ENCODE results near the gene REXO1. TPM values are rescaled to one million over a fixed set of nuclear protein-coding genes. Genes with fewer than 3 reads are reported as not detected.

The REXO1 gene
- total RNA-seq, 1 donor from 2014 or later, result 59.7 TPM

GRCh38 chr19:1836458-1837221 is 11.6 kb downstream of the REXO1 start:
- intact Hi-C loops (cut with micrococcal nuclease), result no loop called here

- intact Hi-C loops (cut with micrococcal nuclease), result no loop called here
Observed at GRCh38 chr19:1833540-1833939, 14.7 kb downstream of the REXO1 start.

DNA sequence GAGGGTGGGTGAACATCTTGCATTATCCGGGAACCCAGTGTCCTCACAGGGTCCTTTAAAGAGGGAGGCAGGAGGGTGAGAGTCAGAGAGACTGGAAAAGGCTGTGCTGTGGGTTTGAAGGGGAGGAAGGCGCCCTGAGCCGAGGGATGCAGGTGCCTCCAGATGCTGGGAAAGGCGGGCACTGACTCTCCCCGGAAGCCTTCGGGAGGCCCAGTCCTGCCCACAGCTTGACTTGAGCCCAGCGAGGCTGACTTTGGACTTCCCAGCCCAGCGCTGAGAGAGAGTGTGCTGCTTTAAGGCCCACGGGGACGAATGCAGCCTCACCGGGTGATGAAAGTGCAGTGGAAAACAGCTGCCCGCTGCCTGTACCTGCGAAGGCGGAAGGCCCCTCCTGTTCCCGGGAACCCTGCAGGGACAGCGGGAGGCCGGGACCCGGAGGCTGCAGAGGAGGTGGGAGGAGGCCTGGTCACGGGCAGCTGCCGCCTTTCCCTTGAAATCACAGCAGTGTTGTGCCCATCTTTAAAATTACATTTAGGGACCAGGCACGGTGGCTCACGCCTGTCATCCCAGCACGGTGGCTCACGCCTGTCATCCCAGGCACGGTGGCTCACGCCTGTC is 16.1 kb downstream of the REXO1 start:
- intact Hi-C loops (cut with micrococcal nuclease), result no loop called here

GRCh38 chr19:1830978-1831377 is 17.3 kb downstream of the REXO1 start:
- intact Hi-C loops (cut with micrococcal nuclease), result no loop called here

DNA sequence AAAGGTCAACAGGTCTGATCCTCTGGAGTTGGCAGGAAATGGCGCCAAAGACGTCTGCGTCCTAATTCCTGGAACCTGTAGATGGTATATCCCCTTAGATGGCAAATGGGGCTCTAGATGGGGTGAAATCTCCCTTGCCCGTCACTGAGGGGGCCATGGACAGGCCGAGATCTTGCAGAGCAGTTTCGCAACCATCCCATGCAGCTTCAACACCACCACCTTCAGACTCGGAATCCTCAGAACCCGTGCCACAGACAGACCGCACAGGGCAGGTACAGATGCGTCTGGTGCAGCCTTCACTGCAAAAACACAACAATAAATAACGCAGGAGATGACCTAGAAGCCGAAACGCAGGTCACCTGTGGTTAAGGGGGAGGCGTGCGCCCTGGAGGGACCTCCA is 17.7 kb downstream of the REXO1 start:
- intact Hi-C loops (cut with micrococcal nuclease), result no loop called here

DNA sequence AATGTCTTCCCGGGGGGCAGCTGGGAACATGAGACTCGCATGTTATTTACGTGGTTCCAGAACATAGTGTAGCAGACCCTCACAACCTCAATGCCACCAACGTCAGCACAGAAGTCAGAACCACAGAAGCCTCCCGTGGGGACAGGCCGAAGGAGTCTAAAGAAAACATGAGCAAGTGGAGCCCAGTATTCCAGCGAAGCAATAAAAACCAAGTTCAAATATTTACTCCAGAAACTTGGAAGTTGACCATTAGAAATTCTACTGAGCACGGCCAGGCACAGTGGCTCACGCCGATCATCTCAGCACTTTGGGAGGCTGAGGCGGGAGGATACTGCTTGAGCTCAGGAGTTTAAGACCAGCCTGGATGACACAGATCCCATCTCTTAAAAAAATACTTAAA is 18.3 kb downstream of the REXO1 start:
- intact Hi-C loops (cut with micrococcal nuclease), result loop anchor here (5.0 kb wide), 1 partner anchor 43 kb away; no protein-coding TSS in a partner anchor

DNA sequence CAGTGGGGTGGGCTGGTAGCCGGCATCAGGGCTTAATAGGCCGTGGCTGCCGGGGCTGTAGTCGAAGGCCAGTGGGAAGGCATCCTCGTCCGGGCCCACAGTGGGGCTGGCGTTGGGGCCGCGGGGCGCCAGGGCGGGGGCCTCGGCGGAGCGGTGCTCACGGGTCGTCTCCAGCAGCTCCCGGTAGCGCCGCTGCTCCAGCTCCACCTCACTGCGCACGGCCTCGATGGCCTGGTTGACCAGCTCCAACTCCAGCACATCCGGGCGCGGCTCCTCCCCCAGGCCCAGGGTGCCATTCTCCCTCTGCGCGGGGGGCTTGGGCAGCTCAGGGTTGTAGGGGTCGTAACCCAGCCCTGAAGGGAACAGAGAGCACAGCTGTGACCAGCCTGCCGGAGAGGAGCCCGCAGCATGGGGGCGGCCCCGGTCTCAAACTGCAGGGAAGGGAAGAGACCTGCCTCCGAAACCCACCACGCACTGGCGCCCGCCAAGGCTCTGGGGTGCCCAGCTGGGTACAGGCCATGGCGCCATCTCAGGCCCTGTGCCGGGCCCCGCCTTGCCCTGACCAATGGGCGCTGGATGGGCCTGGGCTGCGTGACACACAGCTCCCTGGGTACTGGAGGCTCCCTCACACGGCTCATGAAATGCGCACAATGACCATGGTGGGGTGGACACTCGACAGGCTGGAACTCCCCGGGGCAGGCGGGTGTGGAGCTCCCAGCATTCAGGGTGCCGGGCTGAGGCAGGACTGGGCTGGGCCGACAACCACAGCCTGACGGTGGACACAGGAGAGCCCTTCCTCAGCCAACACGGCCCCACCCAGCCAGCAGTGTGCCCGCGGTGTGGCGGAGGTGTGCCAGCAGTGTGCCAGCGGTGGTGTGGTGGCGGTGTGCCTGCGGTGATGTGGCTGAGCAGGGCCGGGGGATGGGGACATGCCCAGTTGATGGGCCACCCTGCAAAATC is 19.7 kb downstream of the REXO1 start:
- intact Hi-C loops (cut with micrococcal nuclease), result loop anchor here (5.0 kb wide), 1 partner anchor 41 kb away; no protein-coding TSS in a partner anchor

- intact Hi-C loops (cut with micrococcal nuclease), result loop anchor here (5.0 kb wide), 1 partner anchor 40 kb away; no protein-coding TSS in a partner anchor
Observed at GRCh38 chr19:1827566-1828278, 20.6 kb downstream of the REXO1 start.

- intact Hi-C loops (cut with micrococcal nuclease), result loop anchor here (1.0 to 5.0 kb wide), 2 partner anchors 15 to 40 kb away; partner anchors contain the start of gene ATP8B3
Observed at GRCh38 chr19:1826557-1827521, 21.4 kb downstream of the REXO1 start.

GRCh38 chr19:1825909-1826556 is 22.2 kb downstream of the REXO1 start:
- intact Hi-C loops (cut with micrococcal nuclease), result loop anchor here (1.0 to 5.0 kb wide), 2 partner anchors 14 to 39 kb away; partner anchors contain the start of gene ATP8B3

GRCh38 chr19:1824252-1824622 is 24.0 kb downstream of the REXO1 start:
- intact Hi-C loops (cut with micrococcal nuclease), result no loop called here

GRCh38 chr19:1823539-1824251 is 24.6 kb downstream of the REXO1 start:
- intact Hi-C loops (cut with micrococcal nuclease), result no loop called here

DNA sequence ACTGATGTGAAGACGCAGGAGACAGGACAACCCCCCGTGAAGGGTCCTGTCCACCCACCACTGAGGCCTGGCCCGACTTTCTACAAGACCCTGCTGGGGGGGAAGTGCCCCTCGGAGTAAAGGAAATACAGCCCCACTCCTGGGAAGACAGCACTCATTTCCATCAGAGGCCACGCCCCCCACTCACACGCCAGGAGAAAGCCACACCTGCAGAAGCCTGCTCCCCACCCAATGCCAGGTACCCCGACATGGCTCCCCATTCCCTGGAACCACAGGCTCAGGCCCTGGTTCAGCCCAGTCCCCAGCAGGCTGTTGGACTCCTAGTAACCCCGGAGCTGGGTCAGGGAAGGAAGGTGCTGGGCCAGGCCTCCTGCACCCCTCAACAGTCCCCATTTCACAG is 25.3 kb downstream of the REXO1 start:
- intact Hi-C loops (cut with micrococcal nuclease), result no loop called here

- intact Hi-C loops (cut with micrococcal nuclease), result no loop called here
Observed at GRCh38 chr19:1822210-1822609, 26.1 kb downstream of the REXO1 start.

DNA sequence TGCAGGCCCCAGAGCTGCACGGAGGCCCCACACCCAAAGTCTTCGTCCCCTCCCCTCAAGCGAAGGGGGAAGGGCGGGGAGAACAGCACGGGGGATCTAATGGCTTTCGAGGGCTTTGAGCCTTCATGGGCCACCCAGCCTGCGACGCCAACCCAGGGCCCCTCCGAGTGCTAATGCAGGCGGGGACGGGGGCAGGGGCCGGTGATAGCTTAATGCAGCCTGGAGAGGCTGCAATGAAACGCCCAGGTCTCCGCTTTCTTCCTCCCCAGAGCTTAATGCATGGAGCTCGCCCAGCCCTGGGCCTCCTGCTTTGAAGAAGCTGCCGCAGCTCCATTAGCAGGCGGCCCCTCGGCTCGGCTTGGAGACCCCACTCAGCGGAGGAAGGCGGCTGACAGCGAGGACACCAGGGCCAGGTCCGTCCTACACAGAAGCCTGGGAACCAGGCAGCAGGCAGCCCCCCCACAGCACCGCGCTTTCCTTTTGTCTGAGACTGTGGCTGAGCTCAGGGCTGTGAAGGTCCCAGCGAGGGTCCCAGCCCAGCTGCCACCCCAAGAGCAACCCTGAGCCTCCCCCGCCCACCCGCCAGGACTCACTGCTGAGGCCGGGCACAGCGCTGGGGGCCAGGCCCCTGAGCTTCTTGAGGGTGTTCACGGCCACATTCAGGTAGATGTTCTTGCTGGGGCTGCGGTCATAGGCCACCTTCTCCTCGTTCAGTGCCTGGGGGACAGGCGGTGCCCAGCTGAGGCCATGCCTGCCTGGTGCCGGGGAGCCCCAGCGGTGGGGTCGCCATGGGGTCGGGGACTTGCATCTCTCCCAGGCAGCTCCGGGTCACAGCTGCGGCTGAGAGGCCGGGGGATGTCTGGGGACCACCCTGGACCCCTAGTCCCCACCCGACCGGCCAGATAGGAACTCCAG is 28.7 kb downstream of the REXO1 start:
- intact Hi-C loops (cut with micrococcal nuclease), result no loop called here

- intact Hi-C loops (cut with micrococcal nuclease), result no loop called here
Observed at GRCh38 chr19:1818549-1819195, 29.6 kb downstream of the REXO1 start.
